Colonic mucosa (tissue), 4 donors: ENCODE data around the gene CHD1L. TPM values are rescaled to one million over a fixed set of nuclear protein-coding genes. Genes with fewer than 3 reads are reported as not detected.
"Not testable (repeated sequence)": the region's sequence is repeated elsewhere in the genome, so short reads cannot be mapped to it uniquely, and the experiment has no call there.

Experiments used
- DNase-seq: peaks from one replicate; pipeline ENCODE4 v3.0.0-alpha.2; 2020
- H3K27ac ChIP-seq: fragments of 200-600 bp; one replicate; pipeline ENCODE4 v1.8.0; 2021
- H3K27me3 ChIP-seq: fragments of 200-600 bp; one replicate; pipeline ENCODE4 v1.8.0; 2021
- H3K36me3 ChIP-seq: fragments of 200-600 bp; one replicate; pipeline ENCODE4 v1.8.0; 2021
- H3K4me1 ChIP-seq: fragments of 200-600 bp; one replicate; pipeline ENCODE4 v1.8.0; 2021; ENCODE audit warnings: mild to moderate bottlenecking
- H3K4me3 ChIP-seq: fragments of 200-600 bp; one replicate; pipeline ENCODE4 v1.8.0; 2021
- H3K9ac ChIP-seq, 2 donors: one replicate each; pipeline ENCODE4 v1.7.0; 2013; ENCODE audit warnings: control low read depth in 2 of 2, low read depth in 2 of 2, low read length in 2 of 2
- H3K9me3 ChIP-seq: fragments of 200-600 bp; one replicate; pipeline ENCODE4 v1.8.0; 2021
- intact Hi-C: fragments of 100-400 bp; cut with DNase I; formaldehyde crosslinking; loops from one replicate; pipeline ENCODE4 v1.14.1; 2022
- total RNA-seq, 2 donors: library from RNA; stranded (reverse); fragmentation: NEBNext Ultra II Directional in 1 of 2; extraction: Animal tissue kit (Norgen Biotek cat#: 25700) in 1 of 2; gene quantifications; one replicate each; pipeline ENCODE4 v1.2.1, GENCODE V29; 2021
- TF ChIP-seq, protein P1 (sequence below): fragments of 200-600 bp; IDR thresholded peaks from one replicate; pipeline ENCODE4 v1.8.0; 2022; ENCODE audit warnings: antibody characterized with exemption, mild to moderate bottlenecking
- donor health status: healthy.
- donor health status: DM: no; HTN: no; CAD: no.
- donor health status: DM: no; HTN: no; CAD: no.

Gene CHD1L
- total RNA-seq, 2 donors from 2014 or later: 34.7 to 40.7 TPM

DNA sequence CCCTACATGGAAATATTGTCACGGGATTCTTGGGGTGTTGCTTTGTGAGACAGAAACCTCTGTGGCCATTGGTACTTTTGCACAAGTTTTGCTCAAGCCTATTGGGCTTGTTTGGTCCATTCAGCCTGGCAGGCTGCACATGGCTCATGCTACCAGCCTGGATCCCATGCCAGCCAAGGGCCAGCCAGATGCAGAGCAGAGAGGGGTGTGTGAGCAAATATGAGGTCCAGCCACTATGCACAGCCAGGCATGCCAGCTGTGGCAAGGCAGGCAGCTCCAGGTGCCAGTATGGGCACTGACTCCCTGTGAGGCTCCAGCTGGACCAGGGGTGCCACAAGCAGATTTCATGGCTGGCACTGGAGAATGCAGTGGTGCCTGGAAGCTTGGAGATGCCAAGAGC, 6.7 kb upstream of the CHD1L start:
- DNase-seq: no peak
- intact Hi-C loops: no loop called here
- TF ChIP-seq, protein P1, sequence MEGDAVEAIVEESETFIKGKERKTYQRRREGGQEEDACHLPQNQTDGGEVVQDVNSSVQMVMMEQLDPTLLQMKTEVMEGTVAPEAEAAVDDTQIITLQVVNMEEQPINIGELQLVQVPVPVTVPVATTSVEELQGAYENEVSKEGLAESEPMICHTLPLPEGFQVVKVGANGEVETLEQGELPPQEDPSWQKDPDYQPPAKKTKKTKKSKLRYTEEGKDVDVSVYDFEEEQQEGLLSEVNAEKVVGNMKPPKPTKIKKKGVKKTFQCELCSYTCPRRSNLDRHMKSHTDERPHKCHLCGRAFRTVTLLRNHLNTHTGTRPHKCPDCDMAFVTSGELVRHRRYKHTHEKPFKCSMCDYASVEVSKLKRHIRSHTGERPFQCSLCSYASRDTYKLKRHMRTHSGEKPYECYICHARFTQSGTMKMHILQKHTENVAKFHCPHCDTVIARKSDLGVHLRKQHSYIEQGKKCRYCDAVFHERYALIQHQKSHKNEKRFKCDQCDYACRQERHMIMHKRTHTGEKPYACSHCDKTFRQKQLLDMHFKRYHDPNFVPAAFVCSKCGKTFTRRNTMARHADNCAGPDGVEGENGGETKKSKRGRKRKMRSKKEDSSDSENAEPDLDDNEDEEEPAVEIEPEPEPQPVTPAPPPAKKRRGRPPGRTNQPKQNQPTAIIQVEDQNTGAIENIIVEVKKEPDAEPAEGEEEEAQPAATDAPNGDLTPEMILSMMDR: no peak
- Histone ChIP-seq H3K27ac (no peak overlapping the region), H3K4me3 (no peak overlapping the region), H3K4me1 (peaks cover 3% of the 10 kb centered on the region), H3K36me3 (no peaks in the 10 kb centered on the region), H3K27me3 (no peaks in the 10 kb centered on the region), H3K9ac (no peak overlapping the region), H3K9me3 (no peaks in the 10 kb centered on the region)

DNA sequence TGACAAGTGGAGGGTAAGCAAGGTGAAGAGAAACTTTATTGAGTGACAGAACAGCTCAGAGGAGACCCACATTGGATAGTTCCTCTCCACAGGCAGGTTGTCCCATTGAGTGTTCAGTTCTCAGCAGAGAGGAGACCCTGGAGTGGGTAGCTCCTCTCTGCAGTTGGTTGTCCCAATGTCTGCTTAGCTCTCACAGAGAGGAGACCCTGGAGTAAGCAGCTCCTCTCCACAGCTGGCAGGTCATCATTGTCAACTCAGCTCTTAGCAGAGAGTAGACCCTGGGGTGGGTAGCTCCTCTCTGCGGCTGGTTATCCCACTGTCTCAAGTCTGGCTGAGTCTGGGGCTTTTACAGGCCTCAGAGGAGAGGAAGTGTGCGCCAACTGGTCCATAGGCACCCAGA, 6.0 kb upstream of the CHD1L start:
- TF ChIP-seq, protein P1: no peak
- no peak for DNase-seq
- Histone ChIP-seq H3K9me3 (no peaks in the 10 kb centered on the region), H3K27ac (peak overlapping the region; percentile 81), H3K4me3 (no peak overlapping the region), H3K4me1 (peaks cover 3% of the 10 kb centered on the region), H3K27me3 (no peaks in the 10 kb centered on the region), H3K36me3 (no peaks in the 10 kb centered on the region), H3K9ac (peak overlapping the region in 1 of 2 donors; percentile 51)
- intact Hi-C loops: no loop called here

DNA sequence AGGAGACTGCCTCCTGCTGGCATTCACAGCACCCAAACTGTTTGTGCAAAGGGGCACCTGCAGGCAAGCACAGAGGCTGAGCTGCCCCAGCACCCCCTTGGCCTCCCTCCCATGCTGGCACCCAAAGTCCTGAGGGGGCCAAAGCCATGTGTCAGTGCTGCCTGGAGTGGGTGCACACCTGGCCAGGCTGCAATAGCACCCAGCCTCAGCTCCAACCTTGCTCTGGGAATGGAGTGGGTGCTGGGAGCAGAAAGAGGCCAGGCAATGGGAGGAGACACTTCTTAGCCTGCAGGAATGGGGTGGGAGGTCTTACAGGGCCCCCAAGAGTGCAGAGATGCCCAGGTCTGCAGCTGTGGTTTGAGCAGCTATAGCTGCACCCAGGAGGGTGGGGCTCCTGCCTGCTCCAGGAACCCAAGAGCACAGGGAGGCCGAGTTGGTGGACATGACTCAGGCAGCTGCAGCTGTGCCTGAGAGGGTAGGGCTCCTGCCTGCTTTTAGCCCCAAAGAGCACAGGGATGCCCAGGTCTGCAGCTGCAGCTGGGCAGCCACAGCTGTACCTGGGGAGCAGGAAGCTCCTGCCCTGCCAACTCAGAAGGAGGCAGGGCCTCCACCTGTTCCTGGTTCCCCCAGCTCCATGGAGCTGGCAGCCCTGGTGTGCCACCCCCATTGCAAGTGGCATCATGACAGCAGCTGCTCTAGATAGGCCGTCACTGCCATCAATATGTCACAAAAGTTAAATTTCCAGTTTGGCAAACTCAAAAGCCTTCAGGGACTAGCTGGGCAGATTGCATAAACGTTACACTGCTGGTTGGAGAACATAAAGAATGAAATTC, 5.3 kb upstream of the CHD1L start:
- H3K36me3 ChIP-seq: no peaks in the 10 kb centered on the region
- no peak overlapping the region for H3K4me3 ChIP-seq
- H3K4me1 ChIP-seq: peaks cover 3% of the 10 kb centered on the region
- H3K27me3 ChIP-seq: no peaks in the 10 kb centered on the region
- peak overlapping the region; percentile 81 for H3K27ac ChIP-seq
- H3K9ac ChIP-seq: peak overlapping the region in 1 of 2 donors; percentile 56
- TF ChIP-seq, protein P1: no peak
- no peaks in the 10 kb centered on the region for H3K9me3 ChIP-seq
- intact Hi-C loops: no loop called here
- DNase-seq: peak; percentile 70

DNA sequence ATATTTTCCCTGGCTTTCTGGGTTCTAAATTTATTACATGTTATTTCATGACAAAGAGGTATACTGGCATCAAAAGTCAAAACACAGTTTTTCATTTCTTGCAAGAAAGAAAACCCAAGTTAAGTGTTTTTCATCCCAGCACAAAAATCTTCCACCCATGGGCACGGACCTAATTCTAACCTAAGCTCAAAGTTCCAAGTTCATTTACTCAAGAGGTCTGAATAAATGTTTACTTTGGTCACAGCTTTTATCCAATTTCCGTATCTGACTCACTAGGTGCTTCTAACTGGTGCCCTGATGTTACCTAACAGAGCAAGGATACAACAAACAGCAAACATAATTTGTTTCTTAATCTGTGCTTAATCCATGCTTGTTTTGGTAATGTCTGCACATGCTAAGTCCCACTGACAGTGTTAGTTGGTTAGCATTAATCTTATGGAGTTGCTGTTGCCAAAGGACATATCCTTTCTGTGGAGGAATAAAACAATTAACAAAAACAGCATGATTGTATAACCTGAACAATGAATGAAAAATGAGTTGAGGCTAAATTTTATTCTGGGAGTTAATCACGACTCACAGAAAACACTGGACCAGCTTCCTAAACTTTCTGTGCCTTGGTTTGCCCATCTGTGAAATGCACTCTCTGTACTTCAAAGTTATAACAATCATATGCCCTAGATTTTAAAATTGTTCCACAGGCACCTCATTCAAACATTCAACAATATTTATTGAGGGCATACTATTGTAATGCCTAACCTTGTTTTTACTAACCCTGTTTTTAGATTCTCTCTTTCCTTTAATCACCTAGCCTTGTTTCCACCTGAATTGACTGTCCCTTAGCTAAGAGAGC, 4.2 kb upstream of the CHD1L start:
- intact Hi-C loops: no loop called here
- H3K4me1 ChIP-seq: peaks cover 3% of the 10 kb centered on the region
- H3K27ac ChIP-seq: peak overlapping the region; percentile 81
- peak overlapping the region in 1 of 2 donors; percentile 57 for H3K9ac ChIP-seq
- TF ChIP-seq, protein P1: no peak
- no peaks in the 10 kb centered on the region for H3K36me3 ChIP-seq
- no peaks in the 10 kb centered on the region for H3K27me3 ChIP-seq
- H3K9me3 ChIP-seq: no peaks in the 10 kb centered on the region
- H3K4me3 ChIP-seq: no peak overlapping the region
- DNase-seq: no peak

DNA sequence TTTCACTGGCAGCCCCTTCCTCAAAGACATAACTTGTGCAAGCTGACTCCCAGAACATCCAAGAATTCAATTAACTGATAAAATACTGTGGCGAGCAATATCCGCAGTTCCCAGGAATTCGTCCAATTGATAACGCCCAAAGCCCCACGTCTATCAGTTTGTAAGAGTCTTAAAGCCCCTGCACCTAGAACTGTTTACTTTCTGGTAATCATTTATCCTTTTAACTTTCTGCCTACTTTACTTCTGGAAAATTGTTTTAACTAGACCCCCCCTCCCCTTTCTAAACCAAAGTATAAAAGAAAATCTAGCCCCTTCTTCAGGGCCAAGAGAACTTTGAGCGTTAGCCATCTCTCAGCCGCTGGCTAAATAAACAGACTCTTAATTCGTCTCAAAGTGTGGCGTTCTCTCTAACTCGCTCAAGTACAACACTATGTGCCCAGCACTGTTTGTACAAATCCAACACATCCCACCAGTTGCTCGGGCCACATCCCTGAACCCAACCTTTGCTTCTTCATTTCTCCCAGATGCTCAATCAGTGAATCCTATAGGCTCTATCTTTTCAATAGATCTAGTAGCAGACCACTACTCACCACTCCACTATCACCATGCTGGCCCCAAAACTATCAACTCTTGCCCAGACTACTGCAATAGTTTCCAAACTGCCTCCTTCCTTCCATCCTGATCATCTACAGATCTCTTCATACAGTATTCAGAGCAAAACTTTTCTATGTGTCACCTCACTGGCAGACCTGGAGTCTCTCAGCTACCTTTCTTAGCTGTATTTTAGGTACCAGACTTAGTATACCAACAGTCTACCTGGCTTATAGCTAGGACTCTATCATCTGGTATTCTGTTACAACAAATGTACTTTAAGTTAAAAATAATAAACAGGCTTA, 3.3 kb upstream of the CHD1L start:
- no peaks in the 10 kb centered on the region for H3K36me3 ChIP-seq
- intact Hi-C loops: no loop called here
- no peak overlapping the region for H3K4me3 ChIP-seq
- DNase-seq: no peak
- peak overlapping the region; percentile 81 for H3K27ac ChIP-seq
- H3K9ac ChIP-seq: peak overlapping the region in 1 of 2 donors; percentile 26
- no peaks in the 10 kb centered on the region for H3K27me3 ChIP-seq
- peaks cover 3% of the 10 kb centered on the region for H3K4me1 ChIP-seq
- H3K9me3 ChIP-seq: no peaks in the 10 kb centered on the region
- TF ChIP-seq, protein P1: no peak

DNA sequence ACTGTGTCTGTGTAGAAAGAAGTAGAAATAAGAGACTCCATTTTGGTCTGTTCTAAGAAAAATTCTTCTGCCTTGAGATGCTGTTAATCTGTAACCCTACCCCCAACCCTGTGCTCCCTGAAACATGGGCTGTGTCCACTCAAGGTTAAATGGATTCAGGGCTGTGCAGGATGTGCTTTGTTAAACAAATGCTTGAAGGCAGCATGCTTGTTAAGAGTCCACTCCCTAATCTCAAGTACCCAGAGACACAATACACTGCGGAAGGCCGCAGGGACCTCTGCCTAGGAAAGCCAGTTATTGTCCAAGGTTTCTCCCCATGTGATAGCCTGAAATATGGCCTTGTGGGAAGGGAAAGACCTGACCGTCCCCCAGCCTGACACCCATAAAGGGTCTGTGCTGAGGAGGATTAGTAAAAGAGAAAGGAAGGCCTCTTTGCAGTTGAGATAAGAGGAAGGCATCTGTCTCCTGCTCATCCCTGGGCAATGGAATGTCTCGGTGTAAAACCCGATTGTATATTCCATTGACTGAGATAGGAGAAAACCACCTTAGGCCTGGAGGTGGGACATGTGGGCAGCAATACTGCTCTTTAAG, 2.3 kb upstream of the CHD1L start:
- intact Hi-C loops: loop anchor here (10.0 kb wide), 1 partner anchor 155 kb away; no protein-coding TSS in a partner anchor
- not testable (repeated sequence) for DNase-seq, H3K27ac ChIP-seq, H3K9ac ChIP-seq, H3K36me3 ChIP-seq, H3K9me3 ChIP-seq, H3K27me3 ChIP-seq, H3K4me3 ChIP-seq, H3K4me1 ChIP-seq
